ENCODE results near the gene IL17REL.

The IL17REL gene

GRCh38 chr22:49966041-49966773, 46.4 kb downstream of the IL17REL start:
- no peak for ATAC-seq

DNA sequence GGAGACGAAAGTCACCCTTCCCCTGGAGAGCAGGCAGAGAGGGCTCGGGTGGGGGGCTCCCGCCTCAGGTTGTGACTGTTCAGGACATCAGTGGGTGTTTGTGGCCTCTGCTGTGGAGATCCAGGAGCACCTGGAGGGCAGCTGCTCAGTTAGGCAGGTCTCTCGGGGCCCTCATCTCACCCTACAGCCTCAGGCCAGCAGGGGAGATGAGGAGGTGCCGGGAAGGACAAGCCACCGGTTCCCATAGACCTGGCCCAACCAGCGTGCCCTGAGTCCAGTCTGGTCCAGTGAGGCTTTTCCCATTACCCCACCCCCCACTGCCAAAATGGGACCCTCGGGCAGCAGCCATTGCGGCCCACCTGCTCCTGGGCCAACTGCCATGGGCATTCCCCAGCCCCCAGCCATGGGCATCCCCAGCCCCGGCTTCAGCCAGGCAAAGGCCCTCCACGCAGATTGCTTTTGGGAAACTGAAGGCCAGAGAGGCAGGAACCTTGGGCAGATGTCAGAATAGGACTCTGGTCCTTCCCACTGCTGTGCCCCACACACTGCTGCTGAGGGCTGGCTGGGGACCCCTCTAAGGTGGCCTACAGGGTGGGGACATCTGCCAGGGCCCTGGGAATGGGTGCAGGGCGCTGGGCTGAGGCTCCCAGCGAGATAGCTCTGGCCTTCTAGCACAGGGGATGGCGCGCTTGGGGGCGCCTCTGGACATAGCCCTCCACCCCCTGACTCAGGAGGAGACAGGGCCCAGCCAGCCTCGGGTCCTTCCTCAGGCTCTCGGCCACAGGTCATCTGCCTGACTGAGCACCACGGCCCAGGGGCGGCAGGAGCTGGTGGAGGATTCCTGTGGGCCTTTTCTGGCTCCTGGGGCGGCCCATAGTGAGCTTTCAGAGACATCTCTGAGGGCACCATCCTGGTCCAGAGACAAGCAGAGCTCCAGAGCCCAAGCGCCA, 47.2 kb downstream of the IL17REL start:
- ATAC-seq = no peak

DNA sequence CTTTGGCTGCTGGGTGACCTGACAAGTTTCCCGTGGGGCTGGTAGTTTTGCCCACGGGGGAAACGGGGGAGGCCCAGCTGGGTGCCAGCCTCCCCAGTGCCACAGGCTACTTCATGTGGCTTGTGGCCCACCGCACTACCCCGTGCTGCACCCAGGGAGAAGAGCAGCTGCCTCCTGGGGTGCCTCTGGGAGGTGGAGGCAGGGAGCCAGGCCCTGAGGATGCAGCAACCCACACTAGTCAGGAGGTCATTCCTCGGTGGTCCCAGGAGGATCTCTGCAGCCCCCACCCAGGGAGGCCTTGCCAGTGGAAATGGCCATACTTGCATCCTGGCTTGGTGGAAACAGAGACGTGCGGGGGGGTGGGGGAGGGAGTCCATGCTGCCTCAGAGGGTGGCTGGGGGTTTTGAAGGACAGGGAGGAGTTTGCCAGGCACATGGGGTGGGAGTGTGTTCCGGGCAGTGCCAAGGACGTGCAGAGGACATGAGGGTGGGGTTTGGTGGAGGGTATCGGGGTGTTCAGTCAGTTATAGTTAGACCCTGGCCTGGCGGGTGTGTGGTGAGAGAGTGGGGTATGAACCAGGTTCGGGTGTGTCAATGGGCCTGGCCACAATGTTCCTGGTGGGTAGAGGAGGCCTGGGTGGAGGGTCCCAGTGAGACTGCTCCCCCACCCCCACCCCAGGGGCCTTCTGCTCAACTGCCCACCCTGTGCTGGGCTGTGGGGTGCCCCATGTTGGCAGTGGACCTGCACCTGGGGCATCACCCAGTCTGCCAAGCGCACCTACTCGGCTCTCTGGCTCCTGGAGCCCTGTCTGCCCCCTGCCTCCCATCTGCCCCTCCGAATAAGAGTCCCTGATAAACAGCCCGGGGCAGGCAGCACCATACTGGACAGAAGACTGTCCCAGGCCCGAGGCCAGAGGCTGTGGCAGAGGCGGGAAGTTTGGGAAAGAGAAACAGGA, 48.2 kb downstream of the IL17REL start:
- no peak for ATAC-seq

DNA sequence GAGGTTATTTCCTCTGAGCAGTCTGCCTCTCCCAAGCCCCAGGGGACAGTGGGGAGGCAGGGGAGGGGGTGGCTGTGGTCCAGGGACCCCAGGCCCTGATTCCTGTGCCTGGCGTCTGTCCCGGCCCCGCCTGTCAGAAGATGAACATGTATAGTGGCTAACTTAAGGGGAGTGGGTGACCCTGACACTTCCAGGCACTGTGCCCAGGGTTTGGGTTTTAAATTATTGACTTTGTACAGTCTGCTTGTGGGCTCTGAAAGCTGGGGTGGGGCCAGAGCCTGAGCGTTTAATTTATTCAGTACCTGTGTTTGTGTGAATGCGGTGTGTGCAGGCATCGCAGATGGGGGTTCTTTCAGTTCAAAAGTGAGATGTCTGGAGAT, 48.9 kb downstream of the IL17REL start:
- ATAC-seq = no peak

DNA sequence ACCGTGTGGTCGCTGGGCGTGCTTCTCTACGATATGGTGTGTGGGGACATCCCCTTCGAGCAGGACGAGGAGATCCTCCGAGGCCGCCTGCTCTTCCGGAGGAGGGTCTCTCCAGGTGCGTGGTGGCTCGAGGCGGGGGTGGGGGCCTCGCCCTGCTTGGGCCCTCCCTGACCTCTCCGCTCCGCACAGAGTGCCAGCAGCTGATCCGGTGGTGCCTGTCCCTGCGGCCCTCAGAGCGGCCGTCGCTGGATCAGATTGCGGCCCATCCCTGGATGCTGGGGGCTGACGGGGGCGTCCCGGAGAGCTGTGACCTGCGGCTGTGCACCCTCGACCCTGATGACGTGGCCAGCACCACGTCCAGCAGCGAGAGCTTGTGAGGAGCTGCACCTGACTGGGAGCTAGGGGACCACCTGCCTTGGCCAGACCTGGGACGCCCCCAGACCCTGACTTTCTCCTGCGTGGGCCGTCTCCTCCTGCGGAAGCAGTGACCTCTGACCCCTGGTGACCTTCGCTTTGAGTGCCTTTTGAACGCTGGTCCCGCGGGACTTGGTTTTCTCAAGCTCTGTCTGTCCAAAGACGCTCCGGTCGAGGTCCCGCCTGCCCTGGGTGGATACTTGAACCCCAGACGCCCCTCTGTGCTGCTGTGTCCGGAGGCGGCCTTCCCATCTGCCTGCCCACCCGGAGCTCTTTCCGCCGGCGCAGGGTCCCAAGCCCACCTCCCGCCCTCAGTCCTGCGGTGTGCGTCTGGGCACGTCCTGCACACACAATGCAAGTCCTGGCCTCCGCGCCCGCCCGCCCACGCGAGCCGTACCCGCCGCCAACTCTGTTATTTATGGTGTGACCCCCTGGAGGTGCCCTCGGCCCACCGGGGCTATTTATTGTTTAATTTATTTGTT, 49.6 kb downstream of the IL17REL start:
- peak in 1 of 2 donors; percentile 1 for ATAC-seq

DNA sequence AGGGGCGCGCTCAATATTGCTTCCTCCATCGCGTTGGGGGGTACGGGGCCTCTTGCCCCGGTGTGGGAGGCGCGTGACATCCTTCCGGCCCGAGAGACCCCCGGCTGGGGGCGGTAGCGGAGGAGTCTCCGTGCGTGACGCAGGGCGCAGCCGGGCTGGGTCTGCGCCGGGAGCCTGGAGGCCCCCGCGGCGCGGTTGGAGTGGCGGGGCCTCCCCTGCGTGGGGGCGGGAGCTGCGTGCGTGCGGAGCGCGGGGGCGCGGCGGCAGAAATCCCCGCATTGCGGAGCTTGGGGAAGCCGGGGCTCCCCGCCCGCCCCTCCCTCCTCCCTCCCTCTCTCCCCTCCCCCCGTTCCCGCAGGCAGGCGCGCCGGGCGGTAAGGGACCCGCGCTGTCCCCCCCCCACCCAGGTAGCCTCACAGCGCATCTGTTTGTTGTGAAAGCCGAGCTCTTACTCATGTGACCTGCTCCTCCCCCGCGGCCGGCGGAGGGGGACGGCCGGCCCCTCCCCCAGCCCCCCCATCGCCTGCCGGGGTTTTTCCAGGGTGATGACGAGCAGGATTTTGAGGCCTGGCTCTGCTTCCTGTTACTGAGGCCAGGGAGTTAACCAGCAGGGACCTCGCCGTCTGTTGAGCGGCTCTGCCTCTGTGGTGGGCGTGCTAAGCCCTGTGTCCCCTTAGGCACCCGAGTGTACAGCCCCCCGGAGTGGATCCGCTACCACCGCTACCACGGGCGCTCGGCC, 50.4 kb downstream of the IL17REL start:
- peak; percentile 30 to 39 for ATAC-seq

GRCh38 chr22:49961601-49962011, 51.0 kb downstream of the IL17REL start:
- ATAC-seq = peak in 1 of 2 donors; percentile 1

GRCh38 chr22:49961005-49961600, 51.5 kb downstream of the IL17REL start:
- ATAC-seq = no peak

- peak; percentile 76 to 78 for ATAC-seq
Observed at GRCh38 chr22:49960159-49961004, 52.2 kb downstream of the IL17REL start, which contains the start of gene PIM3. Gene PIM3, plus strand, starts transcription at chr22:49960772. Its CDS starts 176 bp downstream, at chr22:49960948.

- no peak for ATAC-seq
Observed at GRCh38 chr22:49959782-49960158, 52.8 kb downstream of the IL17REL start.

DNA sequence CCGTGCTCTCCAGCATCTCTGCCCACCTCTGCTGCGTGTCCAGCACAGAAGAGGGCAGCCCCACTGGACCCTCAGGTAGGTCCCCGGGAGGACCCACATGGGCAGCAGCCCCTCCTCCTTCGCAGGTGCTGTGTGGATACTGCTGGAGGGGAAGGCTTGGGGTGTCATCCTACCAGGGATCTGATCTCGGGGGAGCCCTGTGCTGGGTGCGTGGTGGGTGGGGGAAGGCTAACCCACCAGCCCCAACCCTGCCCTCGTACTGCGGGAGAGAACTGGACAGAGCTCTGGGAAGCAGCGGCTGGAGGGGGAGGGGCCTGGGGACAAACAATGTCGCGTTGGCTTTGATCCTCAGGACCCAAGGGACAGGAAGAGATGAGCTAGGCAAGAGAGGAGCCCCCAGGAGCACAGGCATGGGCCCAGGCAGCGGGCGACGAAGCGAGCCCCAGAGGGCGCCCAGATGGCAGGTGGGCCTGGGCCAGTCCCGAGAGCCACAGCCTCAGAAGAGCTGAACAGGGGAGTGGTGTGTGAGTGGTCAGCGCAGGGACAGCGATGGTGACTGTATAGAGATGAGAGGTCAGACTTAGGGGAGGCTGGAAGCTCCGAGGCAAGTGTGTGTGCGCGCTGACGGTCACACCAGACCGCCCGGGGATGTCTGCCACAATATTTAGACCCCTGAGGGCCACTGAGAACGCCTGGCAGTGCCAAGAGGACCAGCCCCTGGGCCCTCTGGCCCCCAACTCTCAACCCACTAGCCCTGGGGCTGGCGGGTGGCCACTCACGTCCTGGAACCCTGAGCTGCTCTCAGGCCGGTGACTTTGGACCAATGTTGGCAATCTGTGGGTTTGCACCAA, 53.4 kb downstream of the IL17REL start:
- ATAC-seq = no peak

GRCh38 chr22:49958366-49958921, 54.1 kb downstream of the IL17REL start:
- no peak for ATAC-seq

- ATAC-seq = no peak
Observed at GRCh38 chr22:49957826-49958365, 54.7 kb downstream of the IL17REL start.

- ATAC-seq = no peak
Observed at GRCh38 chr22:49956914-49957825, 55.4 kb downstream of the IL17REL start.

DNA sequence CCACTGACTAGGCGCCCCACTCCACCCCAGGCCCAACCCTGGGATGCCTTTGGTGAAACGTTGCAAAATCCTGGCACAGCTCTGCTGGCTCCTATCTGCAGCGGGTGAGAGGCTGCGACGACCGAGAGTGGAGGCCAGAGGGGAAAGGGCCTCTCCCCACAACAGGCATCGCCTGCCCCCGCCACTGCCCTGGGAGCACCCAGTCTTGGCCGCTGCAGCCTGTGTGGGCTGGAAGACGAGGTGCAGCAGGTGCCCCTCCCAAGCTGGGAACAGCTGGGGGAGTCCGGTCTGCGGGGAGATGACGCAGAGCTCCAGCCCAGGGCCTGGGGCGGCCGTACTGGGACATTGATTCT, 56.2 kb downstream of the IL17REL start:
- ATAC-seq = no peak

GRCh38 chr22:49955581-49956417, 56.8 kb downstream of the IL17REL start:
- ATAC-seq = no peak

Measured in activated CD4-positive, CD25-positive, alpha-beta regulatory T cell treated with anti-CD3 and anti-CD28 coated beads, Interleukin-2, amount 50 U/mL, for 24 hours (primary cell).